OCI-LY3 (cell line): Measurements from ENCODE around the gene PRICKLE1.

Source experiments
- CTCF ChIP-seq: fragments of 200-600, 300-600 bp; sonication (generic); IDR thresholded peaks from 2 replicates; pipeline ENCODE4 v1.5.1; 2014; ENCODE audit warnings: antibody characterized with exemption, low read length, low read depth
- EZH2phosphoT487 ChIP-seq: fragments of 200-600 bp; shearing (Covaris generic); IDR thresholded peaks from 2 replicates; pipeline ENCODE4 v1.6.1; 2018; ENCODE audit warnings: antibody characterized with exemption, mixed run types, low read depth

- TF ChIP-seq CTCF (no peak), EZH2phosphoT487 (no peak)
Observed at GRCh38 chr12:42539696-42540095, 49.9 kb downstream of the PRICKLE1 start.
